Erythroblast (primary cell): Measurements from ENCODE around the gene LIMCH1.

Source experiments
- GATA1 ChIP-seq: IDR thresholded peaks from 2 replicates; pipeline ENCODE4 v1.6.1; 2011; ENCODE audit warnings: low read depth, mild to moderate bottlenecking, control low read depth, low read length, moderate library complexity
- POLR2A ChIP-seq: IDR thresholded peaks from 2 replicates; pipeline ENCODE4 v1.6.1; 2011; ENCODE audit warnings: mild to moderate bottlenecking, low read length

- TF ChIP-seq POLR2A = no peak
- no peak for TF ChIP-seq GATA1
Observed at GRCh38 chr4:41725254-41725653, 187.3 kb downstream of the LIMCH1 start.
